HG02943 (cell line): ENCODE measurements around the gene RYR3.

Experiments
- ATAC-seq: cut with Tn5 transposase; IDR thresholded peaks from one replicate; pipeline ENCODE4 v1.9.1; 2021; ENCODE audit warnings: mild to moderate bottlenecking, low read depth, moderate library complexity; ENCODE audit not compliant: unreplicated experiment

Gene RYR3

GRCh38 chr15:33317896-33318295 lies 7.1 kb downstream of the RYR3 start:
- ATAC-seq: no peak

- ATAC-seq: no peak
These were observed 9.2 kb downstream of the RYR3 start for GRCh38 chr15:33320017-33320416.

- ATAC-seq: no peak
These were observed 11.3 kb downstream of the RYR3 start for GRCh38 chr15:33322091-33322490.

GRCh38 chr15:33324609-33325008 lies 13.8 kb downstream of the RYR3 start:
- no peak for ATAC-seq

GRCh38 chr15:33326908-33327307 lies 16.1 kb downstream of the RYR3 start:
- no peak for ATAC-seq

- no peak for ATAC-seq
These were observed 17.3 kb downstream of the RYR3 start for GRCh38 chr15:33328106-33328505.

GRCh38 chr15:33329457-33329856 lies 18.7 kb downstream of the RYR3 start:
- ATAC-seq: no peak

- ATAC-seq: no peak
These were observed 20.2 kb downstream of the RYR3 start for GRCh38 chr15:33330931-33331330.

- ATAC-seq: no peak
These were observed 31.2 kb downstream of the RYR3 start for GRCh38 chr15:33341953-33342352.

GRCh38 chr15:33343275-33343674 lies 32.5 kb downstream of the RYR3 start:
- ATAC-seq: no peak

GRCh38 chr15:33344111-33344510 lies 33.3 kb downstream of the RYR3 start:
- no peak for ATAC-seq

GRCh38 chr15:33344530-33344929 lies 33.8 kb downstream of the RYR3 start:
- no peak for ATAC-seq

- no peak for ATAC-seq
These were observed 43.6 kb downstream of the RYR3 start for GRCh38 chr15:33354411-33354810.

GRCh38 chr15:33357845-33358244 lies 47.1 kb downstream of the RYR3 start:
- ATAC-seq: no peak

- no peak for ATAC-seq
These were observed 47.5 kb downstream of the RYR3 start for GRCh38 chr15:33358306-33358705.

- ATAC-seq: no peak
These were observed 50.1 kb downstream of the RYR3 start for GRCh38 chr15:33360886-33361285.

- ATAC-seq: no peak
These were observed 59.3 kb downstream of the RYR3 start for GRCh38 chr15:33369941-33370622.

GRCh38 chr15:33370623-33371020 lies 59.9 kb downstream of the RYR3 start:
- ATAC-seq: no peak

- ATAC-seq: no peak
These were observed 60.4 kb downstream of the RYR3 start for GRCh38 chr15:33371159-33371558.

GRCh38 chr15:33374226-33374914 lies 63.6 kb downstream of the RYR3 start:
- ATAC-seq: no peak

- ATAC-seq: no peak
These were observed 64.5 kb downstream of the RYR3 start for GRCh38 chr15:33375236-33375635.

- no peak for ATAC-seq
These were observed 66.4 kb downstream of the RYR3 start for GRCh38 chr15:33377204-33377603.
